ENCODE data around the gene PCDHA13.
"Not testable (repeated sequence)": the region's sequence is repeated elsewhere in the genome, so short reads cannot be mapped to it uniquely, and the experiment has no call there.

The PCDHA13 gene

GRCh38 chr5:140881889-140882590 is at the start of gene PCDHA13:
Gene PCDHA13 (plus strand): TSS chr5:140882124. CDS start chr5:140882269, 145 bp downstream.
- DNase-seq: no peak

GRCh38 chr5:140833993-140834392 is 47.9 kb upstream of the PCDHA13 start, which contains the start of gene PCDHA7:
Gene PCDHA7 (plus strand): TSS chr5:140834269. CDS start chr5:140834384, 115 bp downstream.
- no peak for DNase-seq

GRCh38 chr5:140834439-140835008 is 47.4 kb upstream of the PCDHA13 start:
- not testable (repeated sequence) for DNase-seq

- DNase-seq: no peak
Measured at GRCh38 chr5:140835622-140836510, 46.1 kb upstream of the PCDHA13 start.

GRCh38 chr5:140840978-140841962 is 40.7 kb upstream of the PCDHA13 start, which contains the start of gene PCDHA8:
Gene PCDHA8 (plus strand): TSS chr5:140841187. CDS start chr5:140841322, 135 bp downstream.
- DNase-seq: no peak

GRCh38 chr5:140842798-140843733 is 38.9 kb upstream of the PCDHA13 start:
- no peak for DNase-seq

GRCh38 chr5:140848139-140849102 is 33.5 kb upstream of the PCDHA13 start, which contains the start of gene PCDHA9:
Gene PCDHA9 (plus strand): TSS chr5:140848382. CDS start chr5:140848496, 114 bp downstream.
- not testable (repeated sequence) for DNase-seq

GRCh38 chr5:140849831-140850634 is 31.9 kb upstream of the PCDHA13 start:
- not testable (repeated sequence) for DNase-seq

GRCh38 chr5:140855772-140856674 is 25.9 kb upstream of the PCDHA13 start, which contains the start of gene PCDHA10:
Gene PCDHA10 (plus strand): TSS chr5:140855897. CDS start chr5:140856049, 152 bp downstream.
- DNase-seq: no peak

GRCh38 chr5:140857177-140857986 is 24.5 kb upstream of the PCDHA13 start:
- DNase-seq: no peak

GRCh38 chr5:140857987-140858240 is 24.0 kb upstream of the PCDHA13 start:
- DNase-seq: no peak

- no peak for DNase-seq
Measured at GRCh38 chr5:140862441-140863295, 19.3 kb upstream of the PCDHA13 start.

GRCh38 chr5:140868721-140869554 is 13.0 kb upstream of the PCDHA13 start, which contains the start of gene PCDHA11:
Gene PCDHA11 (plus strand): TSS chr5:140868957. CDS start chr5:140869104, 147 bp downstream.
- DNase-seq: no peak

- DNase-seq: no peak
Measured at GRCh38 chr5:140869555-140869886, 12.4 kb upstream of the PCDHA13 start.

Data from activated effector memory CD4-positive, alpha-beta T cell treated with anti-CD3 and anti-CD28 coated beads, Interleukin-2, amount 50 U/mL, for 16 hours (primary cell).